Globus pallidus (tissue), 1 donor: ENCODE data around the gene ARHGAP24.
"Not testable (repeated sequence)": the region's sequence is repeated elsewhere in the genome, so short reads cannot be mapped to it uniquely, and the experiment has no call there.

Experiments
- DNase-seq: peaks from one replicate; pipeline ENCODE4 v3.0.0-alpha.2; 2015; ENCODE audit warnings: low spot score

The ARHGAP24 gene

DNA sequence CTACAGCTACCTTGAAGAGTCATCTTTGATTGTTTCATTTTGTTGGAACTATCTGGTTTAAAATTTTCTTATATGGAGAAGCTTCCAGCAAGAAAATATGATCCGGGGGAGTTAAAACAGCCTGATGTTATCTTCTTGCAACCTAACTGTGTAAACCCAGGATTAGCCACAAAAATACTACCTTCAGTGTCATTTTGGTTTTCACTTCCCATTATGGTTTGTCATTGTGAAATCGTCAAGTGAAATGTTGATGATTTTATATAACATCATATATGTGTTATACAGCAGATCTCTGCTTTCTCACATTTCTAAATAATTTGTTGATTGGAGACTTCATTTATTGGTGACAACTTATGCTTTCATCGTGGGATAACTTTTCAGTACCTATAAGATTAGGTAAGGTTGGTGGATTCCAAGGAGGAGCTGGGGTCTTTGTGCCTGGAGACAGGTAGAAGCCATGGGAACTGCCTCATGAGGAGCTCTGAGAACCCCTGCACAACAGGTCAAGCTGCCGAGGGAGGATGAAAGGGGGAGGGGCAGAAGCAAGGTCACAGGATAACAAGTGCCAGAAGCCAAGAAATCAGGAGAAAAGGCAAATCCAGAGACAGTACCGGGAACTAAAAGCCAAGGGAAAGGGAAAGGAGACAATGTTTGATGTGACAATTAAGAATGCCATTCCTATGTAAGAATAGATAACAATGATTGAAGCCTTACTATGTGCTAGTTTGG, 7.2 kb downstream of the ARHGAP24 start:
- no peak for DNase-seq

DNA sequence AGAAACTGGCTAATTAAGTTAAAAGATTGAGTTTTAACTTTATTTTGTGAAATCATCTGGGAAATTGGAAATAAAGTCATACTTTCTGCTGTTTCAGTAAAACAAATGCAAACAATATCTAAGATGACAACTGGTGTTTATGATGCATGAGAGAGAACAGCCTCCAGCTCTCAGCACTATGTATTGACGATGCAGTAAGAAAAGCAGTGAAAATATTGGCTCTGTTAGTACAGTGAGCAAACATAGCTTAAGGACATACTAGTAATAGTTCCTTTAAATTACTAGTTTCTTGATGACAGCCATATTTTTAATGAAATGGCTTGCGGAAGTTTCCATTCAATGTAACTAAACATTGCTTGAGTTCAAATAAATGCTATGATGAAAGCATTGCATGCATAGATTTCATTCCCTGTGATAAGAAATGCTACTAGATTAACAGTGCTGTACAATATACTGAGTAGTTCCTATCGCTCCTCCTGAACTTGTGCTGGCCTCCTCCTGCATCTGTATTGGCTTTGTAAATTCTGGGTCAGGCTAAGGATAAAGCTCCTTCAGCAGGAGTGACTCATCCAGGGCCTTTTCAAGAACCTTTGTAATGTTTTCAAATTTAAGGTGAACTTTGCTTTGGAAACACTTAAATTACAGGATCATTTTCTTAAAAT, 11.6 kb downstream of the ARHGAP24 start:
- DNase-seq = no peak

- no peak for DNase-seq
Measured at GRCh38 chr4:85488416-85488815, 13.5 kb downstream of the ARHGAP24 start.

DNA sequence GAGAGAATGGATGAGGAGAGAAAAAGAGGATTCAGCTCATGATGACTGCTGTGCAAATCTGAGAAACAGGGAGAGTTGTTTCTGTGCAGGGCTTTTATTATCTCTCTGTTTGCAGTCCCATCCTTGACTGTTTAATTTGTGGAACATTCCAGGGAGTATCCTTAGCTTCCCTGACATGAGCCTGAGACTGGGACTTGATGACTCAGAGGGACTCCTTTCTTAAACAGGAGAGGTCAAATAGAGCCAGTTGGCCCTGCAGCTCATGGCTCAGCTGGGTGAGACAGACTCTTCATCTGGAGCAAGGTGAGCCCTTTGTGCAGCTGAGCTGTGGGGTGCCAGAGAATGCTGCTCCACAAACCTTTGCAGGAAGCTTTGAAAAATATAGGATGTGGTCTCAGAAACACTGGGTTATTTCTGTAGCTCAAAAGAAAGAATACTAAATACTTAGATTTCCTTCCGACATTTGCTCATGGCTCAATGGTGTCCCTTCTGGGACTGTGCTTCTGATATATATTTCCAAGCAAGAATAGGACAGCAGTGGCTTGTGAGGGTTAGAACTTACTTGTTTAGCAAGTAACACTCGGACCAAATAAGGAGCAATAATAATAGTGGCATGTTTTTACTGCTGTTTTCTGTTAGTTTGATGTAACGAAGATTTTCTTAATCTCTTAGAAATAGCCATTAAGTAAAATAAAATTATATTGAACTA, 14.5 kb downstream of the ARHGAP24 start:
- DNase-seq = no peak

DNA sequence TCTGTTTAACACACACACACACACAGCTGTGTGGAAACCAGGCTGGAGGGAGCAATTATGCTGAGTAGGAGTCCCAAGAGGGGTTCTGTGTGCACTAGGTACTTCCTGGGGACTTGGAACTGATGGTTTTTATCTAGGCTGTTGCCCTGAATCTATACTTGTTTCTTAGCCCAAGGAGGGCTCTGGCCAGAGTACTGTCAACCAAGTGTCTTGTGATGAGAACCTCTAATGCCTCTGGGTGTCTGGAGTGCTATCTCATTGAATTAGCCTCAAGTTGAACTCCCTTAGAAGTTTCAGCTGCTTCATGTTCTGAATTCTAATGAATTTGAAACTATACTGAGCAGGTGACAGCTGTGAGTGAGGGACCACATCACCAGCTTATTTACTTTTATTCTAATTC, 16.6 kb downstream of the ARHGAP24 start:
- DNase-seq = no peak

DNA sequence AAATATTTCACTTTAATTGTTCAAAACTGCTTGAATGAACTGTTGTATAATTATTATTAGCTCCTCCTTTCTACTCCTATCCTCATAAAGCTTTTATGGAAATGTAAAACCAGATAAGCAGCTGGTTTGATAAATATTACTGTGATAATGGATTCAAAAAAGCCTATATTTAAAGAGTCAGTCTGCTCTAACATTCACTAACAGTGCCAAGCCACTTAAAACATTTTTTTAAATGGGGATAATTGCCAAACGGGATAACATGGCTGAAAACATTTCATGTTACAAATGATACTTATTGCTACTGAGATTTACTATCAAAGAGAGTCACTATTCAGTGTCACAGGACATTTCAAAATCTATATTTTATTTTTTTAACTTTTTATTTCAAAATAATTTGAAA, 17.4 kb downstream of the ARHGAP24 start:
- no peak for DNase-seq

DNA sequence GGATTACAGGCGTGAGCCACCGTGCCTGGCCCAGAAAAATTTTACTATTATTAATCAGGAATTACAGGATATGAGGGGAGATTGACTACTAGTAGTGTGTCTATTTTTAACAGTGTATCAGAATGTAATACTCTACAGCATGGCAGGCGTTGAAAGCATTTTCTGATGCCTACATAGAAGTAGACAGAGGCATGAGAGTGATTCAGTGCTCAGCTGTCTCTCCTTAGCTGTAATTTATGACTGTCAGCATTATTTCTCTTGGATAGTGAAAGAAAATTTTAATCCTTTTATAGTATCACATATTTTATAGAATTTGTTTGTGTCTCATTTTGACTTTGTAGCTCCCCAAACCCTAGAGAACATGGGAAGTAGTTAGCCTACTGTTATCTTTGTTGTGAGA, 20.7 kb downstream of the ARHGAP24 start:
- DNase-seq = no peak

DNA sequence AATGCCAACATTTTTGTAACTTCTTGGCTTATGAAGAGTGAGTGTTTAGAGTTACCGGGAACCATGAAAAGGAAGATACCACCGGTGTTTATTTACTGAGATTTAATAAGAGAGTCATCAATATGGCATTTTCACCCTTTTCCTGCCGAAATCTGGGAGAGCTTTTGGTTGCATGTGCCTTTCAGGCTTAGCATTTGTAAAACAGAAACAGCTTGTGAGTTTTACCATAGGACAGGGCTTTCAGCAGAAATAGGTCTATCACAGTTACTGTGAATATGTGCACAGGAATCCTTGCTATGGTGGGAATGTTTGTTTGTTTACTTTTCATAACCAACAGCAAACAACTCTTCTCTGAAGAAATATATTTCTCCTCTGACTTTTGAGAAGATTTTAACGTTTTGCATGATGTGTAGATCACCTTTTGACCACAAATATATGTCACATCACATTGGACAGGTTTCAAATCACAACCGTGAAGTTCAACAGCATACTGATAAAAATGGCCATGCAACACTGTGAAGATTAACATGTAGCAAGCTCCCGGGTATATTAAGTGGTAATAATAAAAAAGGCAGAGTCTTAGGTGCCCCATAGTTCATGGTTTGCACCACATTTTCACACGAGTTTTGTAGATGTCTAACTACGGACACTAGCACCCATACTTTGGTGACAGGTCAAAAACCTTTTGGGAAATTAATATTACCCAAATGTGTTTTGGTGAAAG, 21.3 kb downstream of the ARHGAP24 start:
- no peak for DNase-seq

DNA sequence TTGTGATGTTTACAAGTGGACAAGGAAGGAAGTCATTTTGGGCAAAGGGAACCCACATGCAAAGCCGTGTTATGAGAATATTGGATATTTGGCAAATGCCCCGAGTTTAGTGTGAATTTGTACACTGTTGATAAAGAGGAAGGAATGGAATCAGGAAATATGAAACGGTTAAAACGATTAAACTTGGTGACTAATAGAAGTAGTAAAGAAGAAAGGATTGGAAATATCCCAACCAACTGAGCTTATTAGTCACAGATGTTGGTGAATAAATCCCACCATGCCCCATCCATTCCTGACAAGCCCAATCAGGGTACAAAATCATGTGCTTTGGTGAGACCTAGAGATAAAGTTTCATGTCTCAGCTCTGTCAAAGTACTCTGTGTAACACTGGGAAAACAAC, 22.0 kb downstream of the ARHGAP24 start:
- DNase-seq = no peak

DNA sequence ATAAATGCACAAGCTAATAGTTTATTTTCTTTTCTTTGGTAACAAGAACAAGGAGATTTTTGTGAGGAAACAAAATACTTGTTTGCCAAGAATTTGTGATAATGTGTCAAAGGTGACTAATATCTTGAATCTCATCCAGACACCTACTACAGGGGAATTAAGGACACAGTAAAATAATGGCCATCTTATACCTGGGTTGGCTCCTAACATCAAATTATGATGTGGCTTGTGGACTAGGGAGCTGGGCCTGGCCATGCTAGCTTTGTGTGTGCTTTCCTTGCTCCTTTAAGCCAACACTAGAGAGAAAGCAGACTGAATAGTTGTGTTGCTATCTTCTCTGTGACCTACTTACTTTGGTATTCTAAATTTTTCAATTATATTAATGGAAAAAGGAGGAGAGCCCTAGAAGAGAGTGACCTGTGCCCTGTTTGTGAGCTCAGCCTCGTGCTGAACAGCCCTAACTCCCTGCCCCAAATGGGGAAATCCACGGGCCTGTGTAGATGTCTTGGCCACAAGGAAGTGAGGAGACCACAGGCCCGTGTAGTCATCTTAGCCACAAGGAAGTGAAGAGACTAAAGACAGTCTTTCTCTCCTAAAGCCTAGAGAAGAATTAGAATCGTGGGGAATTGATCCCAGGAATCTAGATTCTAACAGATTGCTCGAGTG, 23.3 kb downstream of the ARHGAP24 start:
- peak; percentile 47 for DNase-seq

DNA sequence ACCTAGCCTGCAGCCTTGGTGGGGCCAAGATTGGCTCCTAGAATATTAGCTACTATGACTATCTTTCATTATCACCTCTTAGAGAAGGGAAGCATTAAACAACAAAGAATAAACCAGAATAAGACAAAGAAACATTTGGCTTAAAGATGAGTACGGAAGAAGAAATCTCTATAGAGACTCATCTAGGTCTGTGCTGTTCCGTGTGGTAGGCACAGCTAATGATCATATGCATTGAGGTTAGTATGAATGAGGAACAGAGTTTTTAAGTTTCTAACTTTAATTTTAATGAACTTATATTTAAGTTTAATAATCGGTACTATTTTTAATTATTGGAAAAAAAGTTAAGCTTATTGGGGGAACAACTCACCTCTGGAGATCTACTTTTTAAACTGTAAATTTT, 24.6 kb downstream of the ARHGAP24 start:
- DNase-seq = no peak

- DNase-seq = no peak
Measured at GRCh38 chr4:85500110-85500867, 25.3 kb downstream of the ARHGAP24 start.

GRCh38 chr4:85501145-85501544, 26.2 kb downstream of the ARHGAP24 start:
- DNase-seq = not testable (repeated sequence)

DNA sequence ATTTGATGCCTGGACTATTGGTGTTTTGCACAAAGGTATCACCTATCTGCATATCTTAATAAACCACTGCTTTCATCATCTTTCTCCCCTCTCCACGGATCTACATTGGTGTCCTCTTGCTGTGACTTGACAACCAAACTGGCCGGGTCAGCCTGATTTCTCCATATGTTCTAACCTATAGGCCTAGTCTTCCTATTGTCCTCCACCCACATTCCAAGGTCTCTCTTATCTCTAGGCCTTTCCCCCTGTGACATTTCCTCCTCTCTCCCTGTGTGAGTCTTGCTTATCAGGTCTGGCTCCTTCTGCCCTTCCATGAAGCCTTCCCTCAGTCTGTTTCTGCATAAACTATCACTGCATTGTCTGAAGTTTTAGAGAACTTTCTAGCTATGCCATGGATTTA, 33.7 kb downstream of the ARHGAP24 start:
- no peak for DNase-seq

DNA sequence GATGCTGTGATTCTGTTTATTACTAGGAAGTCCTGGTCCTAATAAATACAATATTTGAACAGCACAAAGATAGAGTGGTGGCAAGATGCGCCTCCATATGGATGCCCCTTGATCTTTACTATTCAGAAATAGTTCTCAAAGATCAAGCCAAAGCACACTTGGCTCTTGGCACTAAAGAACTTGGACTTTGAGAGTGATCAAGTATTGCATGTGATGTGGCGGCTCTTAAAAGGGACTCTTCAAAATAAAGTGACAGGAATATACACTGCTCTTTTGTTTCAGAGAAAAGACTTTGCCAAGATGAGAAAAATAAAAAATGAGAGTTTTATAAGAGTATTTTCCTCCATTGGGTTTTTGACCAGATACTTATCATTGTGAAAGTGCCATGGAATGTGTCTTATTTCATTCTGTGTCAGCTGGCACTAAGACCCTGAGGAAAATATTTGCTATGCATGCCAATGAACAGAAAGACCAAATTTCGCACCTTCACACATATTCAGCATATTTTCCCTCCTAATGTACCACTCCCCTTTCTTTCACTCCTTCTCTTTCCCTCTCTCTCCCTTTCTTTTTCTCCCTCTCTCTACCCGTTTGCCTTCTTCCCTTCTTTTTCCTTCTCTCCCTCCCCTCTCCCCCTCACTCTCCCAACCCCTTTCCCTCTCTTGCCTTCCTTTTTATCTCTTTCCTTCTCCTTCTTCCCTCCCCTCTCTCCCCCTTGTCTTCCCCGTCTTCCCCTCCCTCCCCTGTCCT, 35.1 kb downstream of the ARHGAP24 start:
- no peak for DNase-seq

DNA sequence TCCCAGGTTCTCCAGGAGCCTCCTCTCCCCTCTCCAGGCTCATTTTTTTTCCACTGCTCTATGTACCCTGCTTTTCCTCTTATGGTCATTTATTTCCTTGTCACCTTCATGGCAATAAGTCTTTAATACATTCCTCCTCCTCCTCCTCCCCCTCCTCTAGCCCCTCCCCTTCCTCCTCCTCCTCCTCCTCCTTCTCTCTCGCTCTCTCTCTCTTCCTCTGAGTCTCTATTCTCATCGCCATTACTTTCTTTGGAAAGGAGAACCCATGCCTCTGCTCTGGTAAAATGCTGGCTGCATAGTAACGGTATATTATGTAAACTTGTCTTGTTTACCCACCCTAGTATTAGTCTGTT, 35.7 kb downstream of the ARHGAP24 start:
- no peak for DNase-seq

DNA sequence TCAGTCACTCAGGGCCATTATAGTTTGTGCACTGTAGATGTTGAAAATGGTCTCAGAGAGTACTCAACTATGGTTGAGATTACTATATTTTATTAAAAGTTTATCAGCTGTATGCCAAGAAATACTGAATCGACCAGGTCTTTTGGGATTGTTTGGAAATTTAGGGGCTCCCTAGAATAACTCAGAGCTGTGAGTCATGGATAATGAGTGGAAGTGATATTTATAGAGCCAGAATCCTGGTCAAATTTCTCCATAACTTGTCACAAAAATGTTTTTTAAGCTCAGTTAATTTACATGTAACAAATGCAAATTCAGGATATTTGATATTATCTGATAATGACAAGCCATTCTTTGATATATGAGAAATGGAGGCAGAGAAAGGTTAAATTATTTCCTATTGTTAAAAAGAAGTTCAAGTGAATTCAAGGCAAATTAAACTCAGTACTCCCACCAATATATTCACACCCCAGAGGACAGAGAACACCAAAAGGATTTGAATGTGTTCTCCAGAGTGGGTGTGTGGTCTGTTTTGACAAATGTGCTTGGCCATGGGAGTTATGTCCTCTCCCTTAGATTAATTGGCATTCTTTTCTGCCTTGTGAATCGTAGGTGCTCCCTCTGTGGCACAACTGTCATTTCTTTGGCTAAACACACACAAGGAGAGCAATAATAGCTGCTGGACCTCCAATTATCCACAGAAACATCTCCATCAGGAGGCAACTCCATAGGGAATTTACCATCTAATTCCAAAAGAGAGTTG, 37.7 kb downstream of the ARHGAP24 start:
- DNase-seq = no peak

DNA sequence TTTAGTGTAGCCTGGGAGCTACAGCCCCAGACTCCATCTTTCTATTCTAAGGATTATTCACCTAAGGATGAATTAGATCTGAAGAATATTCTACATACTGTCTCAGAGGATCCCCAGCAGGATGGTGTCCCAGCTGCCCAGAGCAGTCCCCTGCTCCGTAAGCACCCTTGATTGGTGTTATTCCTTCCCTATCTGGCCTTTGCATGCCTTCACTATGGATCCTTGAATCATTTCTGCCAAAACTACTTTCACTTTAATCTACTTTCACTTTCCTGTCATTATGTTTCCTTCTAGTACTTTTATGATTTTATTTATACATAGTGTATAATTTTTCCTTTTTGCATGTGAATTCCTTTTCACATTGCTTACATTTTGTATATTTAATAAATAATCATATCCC, 39.2 kb downstream of the ARHGAP24 start:
- no peak for DNase-seq

- no peak for DNase-seq
Measured at GRCh38 chr4:85514783-85515182, 39.8 kb downstream of the ARHGAP24 start.

- DNase-seq = no peak
Measured at GRCh38 chr4:85515701-85516100, 40.8 kb downstream of the ARHGAP24 start.
